GM23248 (cell line): Measurements from ENCODE around the gene RFESD.

Experiments
- EZH2 ChIP-seq: fragments of 200-600 bp; sonication (generic); IDR thresholded peaks from 2 replicates; pipeline ENCODE4 v1.6.1; 2018; ENCODE audit warnings: antibody characterized with exemption, mild to moderate bottlenecking; ENCODE audit not compliant: insufficient read depth, poor library complexity, severe bottlenecking
- EZH2phosphoT487 ChIP-seq: fragments of 200-600 bp; sonication (generic); IDR thresholded peaks from 2 replicates; pipeline ENCODE4 v1.6.1; 2018; ENCODE audit warnings: antibody characterized with exemption, moderate library complexity, mild to moderate bottlenecking, low read depth; ENCODE audit not compliant: insufficient read depth

- TF ChIP-seq EZH2 (no peak), EZH2phosphoT487 (no peak)
Observed at GRCh38 chr5:95605786-95606185, 40.8 kb upstream of the RFESD start.
